Esophagus muscularis mucosa (tissue), 4 donors: ENCODE measurements around the gene GPR139. TPM values are rescaled to one million over a fixed set of nuclear protein-coding genes. Genes with fewer than 3 reads are reported as not detected.

ENCODE experiments used
- DNase-seq: peaks from one replicate; pipeline ENCODE4 v3.0.0-alpha.2; 2017; ENCODE audit errors: extremely low spot score
- H3K27ac ChIP-seq, 4 donors: fragments of 200-600 bp; sonication (generic); replicated peaks in 1 of 4; 1 replicate in 3 of 4; 2 replicates in 1 of 4; pipeline ENCODE4 v1.5.1; 2016 to 2019; ENCODE audit warnings: mild to moderate bottlenecking in 1 of 4
- H3K27me3 ChIP-seq, 4 donors: fragments of 200-600 bp; sonication (generic); one replicate each; pipeline versions ENCODE4 v1.5.1 to v1.6.0; 2016 to 2019
- H3K36me3 ChIP-seq, 4 donors: fragments of 200-600 bp; sonication (generic); one replicate each; pipeline ENCODE4 v1.5.1; 2016 to 2019
- H3K4me1 ChIP-seq, 4 donors: fragments of 200-600 bp; sonication (generic); one replicate each; pipeline ENCODE4 v1.5.1; 2016 to 2019
- H3K4me3 ChIP-seq, 4 donors: fragments of 200-600 bp; sonication (generic); 1 replicate in 2 of 4; 2 replicates in 2 of 4; pipeline ENCODE4 v1.5.1; 2016 to 2019; ENCODE audit warnings: mild to moderate bottlenecking in 4 of 4, moderate library complexity in 1 of 4
- H3K9me3 ChIP-seq, 4 donors: fragments of 200-600 bp; sonication (generic); 1 replicate in 3 of 4; 2 replicates in 1 of 4; pipeline ENCODE4 v1.5.1; 2016 to 2019
- EP300 ChIP-seq: sonication (generic); formaldehyde crosslinking; IDR thresholded peaks from one replicate; pipeline ENCODE4 v1.6.1; 2017; ENCODE audit warnings: antibody characterized with exemption
- POLR2A ChIP-seq: fragments of 450-650 bp; IDR thresholded peaks from one replicate; pipeline ENCODE4 v1.6.1; 2017; ENCODE audit warnings: antibody characterized with exemption, moderate library complexity, mild to moderate bottlenecking, low read depth
- POLR2AphosphoS5 ChIP-seq, 2 donors: sonication (generic); formaldehyde crosslinking; IDR thresholded peaks; one replicate each; pipeline ENCODE4 v1.6.1; 2017; ENCODE audit warnings: antibody characterized with exemption in 2 of 2
- WGBS: methylation state at CpG from one replicate; pipeline ENCODE4 v1.1.5; 2018; 5-methylcytosine and 5-hydroxymethylcytosine counted together
- intact Hi-C: fragments of 100-400 bp; cut with DNase I; formaldehyde crosslinking; loops from one replicate; pipeline ENCODE4 v1.15.1; 2023
- total RNA-seq, 4 donors: library from RNA; depleted of rRNA; stranded (reverse); fragments of >200 nt; gene quantifications; one replicate each; pipeline versions ENCODE4 v1.1.0 to v1.2.1, GENCODE V29; 2016
- TF ChIP-seq, protein P1 (sequence below), 3 experiments: fragments of 200-600 bp in 2 of 3; fragments of 450-650 bp in 1 of 3; sonication (generic) in 2 of 3; IDR thresholded peaks; one replicate each; pipeline ENCODE4 v1.5.1; 2017 to 2019; ENCODE audit warnings: antibody characterized with exemption in 3 of 3, mild to moderate bottlenecking in 2 of 3, moderate library complexity in 1 of 3

The GPR139 gene
- total RNA-seq, 4 donors from 2014 or later = not detected

DNA sequence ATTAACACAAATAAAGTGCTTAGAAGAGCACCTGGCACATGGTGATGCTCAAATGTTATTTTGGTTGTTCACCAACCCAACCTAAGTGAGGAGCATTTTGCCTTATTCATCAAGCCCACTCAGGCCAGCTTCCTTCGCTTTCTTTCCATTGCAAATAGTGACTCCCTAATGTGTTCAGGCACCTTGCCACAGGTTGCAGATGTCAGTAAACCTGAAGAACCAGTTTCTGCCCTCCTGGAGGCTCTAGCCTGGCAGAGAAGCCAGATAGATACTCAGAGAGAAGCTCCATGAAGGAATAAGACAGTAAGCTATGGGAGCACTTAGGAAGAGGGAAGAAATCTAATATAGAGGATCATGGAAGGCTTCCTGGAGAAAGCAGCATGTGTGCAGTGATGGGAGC, 23.9 kb downstream of the GPR139 start:
- Histone ChIP-seq H3K27ac (no peak overlapping the region), H3K4me1 (no peaks in the 10 kb centered on the region), H3K27me3 (peaks cover 0 to 21% (median 0%) of the 10 kb centered on the region in 4 donors), H3K4me3 (no peak overlapping the region), H3K36me3 (no peaks in the 10 kb centered on the region), H3K9me3 (no peaks in the 10 kb centered on the region)
- DNase-seq = no peak
- intact Hi-C loops = no loop called here
- no peak for TF ChIP-seq POLR2AphosphoS5 (IDR thresholded peaks at IDR 0.05)
- TF ChIP-seq EP300 = no peak
- TF ChIP-seq POLR2A = no peak
- TF ChIP-seq, protein P1, sequence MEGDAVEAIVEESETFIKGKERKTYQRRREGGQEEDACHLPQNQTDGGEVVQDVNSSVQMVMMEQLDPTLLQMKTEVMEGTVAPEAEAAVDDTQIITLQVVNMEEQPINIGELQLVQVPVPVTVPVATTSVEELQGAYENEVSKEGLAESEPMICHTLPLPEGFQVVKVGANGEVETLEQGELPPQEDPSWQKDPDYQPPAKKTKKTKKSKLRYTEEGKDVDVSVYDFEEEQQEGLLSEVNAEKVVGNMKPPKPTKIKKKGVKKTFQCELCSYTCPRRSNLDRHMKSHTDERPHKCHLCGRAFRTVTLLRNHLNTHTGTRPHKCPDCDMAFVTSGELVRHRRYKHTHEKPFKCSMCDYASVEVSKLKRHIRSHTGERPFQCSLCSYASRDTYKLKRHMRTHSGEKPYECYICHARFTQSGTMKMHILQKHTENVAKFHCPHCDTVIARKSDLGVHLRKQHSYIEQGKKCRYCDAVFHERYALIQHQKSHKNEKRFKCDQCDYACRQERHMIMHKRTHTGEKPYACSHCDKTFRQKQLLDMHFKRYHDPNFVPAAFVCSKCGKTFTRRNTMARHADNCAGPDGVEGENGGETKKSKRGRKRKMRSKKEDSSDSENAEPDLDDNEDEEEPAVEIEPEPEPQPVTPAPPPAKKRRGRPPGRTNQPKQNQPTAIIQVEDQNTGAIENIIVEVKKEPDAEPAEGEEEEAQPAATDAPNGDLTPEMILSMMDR (IDR thresholded peaks at IDR 0.05) = no peak
- WGBS = 69% methylated on average over 1 of the region's 1 CpG

DNA sequence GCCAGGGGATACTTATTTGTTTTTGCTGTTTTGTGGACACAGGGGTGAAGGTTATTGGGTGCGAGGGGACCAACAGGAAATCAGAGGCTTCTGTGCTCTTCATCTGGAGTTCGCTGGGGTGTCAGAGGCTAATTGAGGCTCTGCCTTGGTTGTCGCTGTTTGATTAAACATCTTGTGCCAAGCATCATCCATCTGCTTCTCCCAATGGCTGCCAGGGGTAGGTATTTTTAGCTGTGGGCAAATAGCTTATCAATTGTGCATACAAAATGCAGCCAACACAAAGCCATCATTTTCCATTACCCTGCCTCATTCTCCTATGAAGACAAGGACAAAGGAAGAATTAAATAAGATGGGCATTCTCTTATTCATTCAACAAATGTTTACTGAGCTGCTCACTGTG, 27.8 kb downstream of the GPR139 start:
- no peaks in the 10 kb centered on the region for H3K9me3 ChIP-seq
- no peak overlapping the region for H3K4me3 ChIP-seq
- peaks cover 0 to 14% (median 0%) of the 10 kb centered on the region in 4 donors for H3K27me3 ChIP-seq
- no peak overlapping the region for H3K27ac ChIP-seq
- DNase-seq = no peak
- H3K36me3 ChIP-seq = no peaks in the 10 kb centered on the region
- TF ChIP-seq POLR2A (no peak), POLR2AphosphoS5 (IDR thresholded peaks at IDR 0.05) (no peak), EP300 (no peak)
- TF ChIP-seq, protein P1 (IDR thresholded peaks at IDR 0.05) = no peak
- H3K4me1 ChIP-seq = no peaks in the 10 kb centered on the region
- intact Hi-C loops = no loop called here
- 94% methylated on average over 3 of the region's 3 CpGs for WGBS

DNA sequence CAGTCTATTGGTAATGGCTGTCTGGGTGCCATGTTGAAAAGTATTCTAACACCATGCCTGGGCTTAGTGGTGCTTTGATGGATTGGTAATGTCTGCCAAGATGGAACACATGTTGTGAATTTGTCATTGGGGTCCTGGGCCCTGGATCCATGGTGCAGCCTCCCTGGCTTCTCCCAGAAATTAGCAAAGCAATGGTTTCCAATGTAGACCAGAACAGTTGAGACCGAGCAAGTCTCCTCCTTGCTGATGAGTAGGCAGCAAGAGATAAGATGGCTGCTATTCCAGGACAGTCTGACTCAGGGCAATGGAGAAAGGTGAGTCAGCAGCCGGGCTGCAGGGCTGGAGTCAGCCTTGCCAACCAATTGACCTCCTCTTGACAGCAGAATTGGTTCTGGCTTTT, 30.8 kb downstream of the GPR139 start:
- TF ChIP-seq POLR2AphosphoS5 (IDR thresholded peaks at IDR 0.05) = no peak
- TF ChIP-seq EP300 = no peak
- TF ChIP-seq, protein P1 (IDR thresholded peaks at IDR 0.05) = no peak
- TF ChIP-seq POLR2A = no peak
- DNase-seq = no peak
- H3K4me1 ChIP-seq = no peaks in the 10 kb centered on the region
- peaks cover 0 to 5% (median 0%) of the 10 kb centered on the region in 4 donors for H3K27me3 ChIP-seq
- intact Hi-C loops = no loop called here
- WGBS = 84% methylated on average over 2 of the region's 2 CpGs
- no peaks in the 10 kb centered on the region for H3K36me3 ChIP-seq
- H3K27ac ChIP-seq = no peak overlapping the region
- H3K9me3 ChIP-seq = peaks cover 0 to 8% (median 0%) of the 10 kb centered on the region in 4 donors
- H3K4me3 ChIP-seq = no peak overlapping the region

DNA sequence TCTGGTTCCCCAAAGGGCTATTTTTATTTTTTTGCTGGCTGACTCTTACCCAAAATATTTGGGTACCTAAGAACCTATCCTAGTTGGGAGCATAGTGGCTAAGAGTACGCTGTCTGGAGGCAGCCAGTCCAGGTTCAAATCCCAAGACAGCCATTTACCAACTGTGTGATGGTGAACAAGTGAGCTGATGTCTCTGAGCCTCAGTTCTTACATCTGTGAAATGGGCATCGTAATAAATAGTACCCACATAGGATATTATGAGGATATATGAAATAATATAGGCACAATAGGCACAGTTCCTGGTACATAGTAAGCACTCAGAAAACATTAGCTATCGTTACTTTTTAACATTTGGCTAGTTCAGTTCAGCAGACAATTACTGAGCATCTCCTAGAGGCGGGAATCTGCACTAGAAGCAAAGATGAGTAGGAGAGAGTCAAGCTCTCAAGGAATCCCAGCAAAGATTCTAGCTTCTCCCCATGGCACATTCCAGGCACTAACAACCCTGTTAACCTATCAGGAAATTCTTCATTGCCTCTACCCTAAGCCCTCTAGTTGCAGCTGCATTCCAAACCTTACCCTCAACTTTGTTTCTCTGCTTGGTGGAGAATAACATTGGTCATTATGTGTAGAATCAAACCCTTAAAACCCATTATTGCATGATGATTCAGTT, 31.6 kb downstream of the GPR139 start:
- H3K4me3 ChIP-seq = no peak overlapping the region
- TF ChIP-seq EP300 = no peak
- intact Hi-C loops = no loop called here
- 74% methylated on average over 4 of the region's 4 CpGs for WGBS
- peaks cover 0 to 5% (median 0%) of the 10 kb centered on the region in 4 donors for H3K27me3 ChIP-seq
- no peaks in the 10 kb centered on the region for H3K36me3 ChIP-seq
- H3K27ac ChIP-seq = no peak overlapping the region
- no peak for DNase-seq
- H3K9me3 ChIP-seq = peaks cover 0 to 8% (median 0%) of the 10 kb centered on the region in 4 donors
- H3K4me1 ChIP-seq = no peaks in the 10 kb centered on the region

DNA sequence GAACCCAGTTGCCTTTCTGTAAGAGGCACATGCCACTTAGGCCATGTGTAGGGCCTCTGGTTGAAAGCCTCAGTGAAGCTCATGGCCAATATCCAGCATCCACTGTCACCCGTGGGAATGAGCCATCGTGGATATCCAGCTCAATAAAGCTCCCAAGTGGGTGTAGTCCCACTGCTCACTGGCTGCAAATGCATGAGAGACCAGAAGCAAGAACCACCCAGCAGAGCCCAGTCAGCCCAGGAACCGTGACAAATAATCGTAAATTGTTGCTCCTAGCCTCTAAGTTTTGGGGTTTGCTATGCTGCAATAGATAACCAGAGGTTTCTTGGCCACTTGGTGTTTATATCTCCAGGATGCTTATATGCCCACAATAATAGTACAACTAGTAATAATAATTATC, 33.7 kb downstream of the GPR139 start:
- WGBS = 75% methylated on average over 2 of the region's 4 CpGs
- Histone ChIP-seq H3K9me3 (peaks cover 0 to 8% (median 0%) of the 10 kb centered on the region in 4 donors), H3K27ac (no peak overlapping the region), H3K4me1 (no peaks in the 10 kb centered on the region), H3K27me3 (peaks cover 0 to 5% (median 0%) of the 10 kb centered on the region in 4 donors), H3K4me3 (no peak overlapping the region), H3K36me3 (no peaks in the 10 kb centered on the region)
- intact Hi-C loops = no loop called here
- no peak for DNase-seq
- TF ChIP-seq POLR2A (no peak), POLR2AphosphoS5 (IDR thresholded peaks at IDR 0.05) (no peak), EP300 (no peak)
- TF ChIP-seq, protein P1 (IDR thresholded peaks at IDR 0.05) = no peak
